Nucleus accumbens (tissue), 56 donors: Measurements from ENCODE around the gene S1PR4.
A peak's percentile ranks its signal among the peaks of the same experiment; 100 is the strongest.
"Not testable (repeated sequence)": the region's sequence is repeated elsewhere in the genome, so short reads cannot be mapped to it uniquely, and the experiment has no call there.

Experiments
- DNase-seq, 56 donors: peaks; one replicate each; lab custom pipeline; 2025; lab: John Stamatoyannopoulos, UW

S1PR4 gene

GRCh38 chr19:3151563-3152418, 26.8 kb upstream of the S1PR4 start:
- DNase-seq: no peak

GRCh38 chr19:3152419-3152780, 26.2 kb upstream of the S1PR4 start:
- DNase-seq: no peak

DNA sequence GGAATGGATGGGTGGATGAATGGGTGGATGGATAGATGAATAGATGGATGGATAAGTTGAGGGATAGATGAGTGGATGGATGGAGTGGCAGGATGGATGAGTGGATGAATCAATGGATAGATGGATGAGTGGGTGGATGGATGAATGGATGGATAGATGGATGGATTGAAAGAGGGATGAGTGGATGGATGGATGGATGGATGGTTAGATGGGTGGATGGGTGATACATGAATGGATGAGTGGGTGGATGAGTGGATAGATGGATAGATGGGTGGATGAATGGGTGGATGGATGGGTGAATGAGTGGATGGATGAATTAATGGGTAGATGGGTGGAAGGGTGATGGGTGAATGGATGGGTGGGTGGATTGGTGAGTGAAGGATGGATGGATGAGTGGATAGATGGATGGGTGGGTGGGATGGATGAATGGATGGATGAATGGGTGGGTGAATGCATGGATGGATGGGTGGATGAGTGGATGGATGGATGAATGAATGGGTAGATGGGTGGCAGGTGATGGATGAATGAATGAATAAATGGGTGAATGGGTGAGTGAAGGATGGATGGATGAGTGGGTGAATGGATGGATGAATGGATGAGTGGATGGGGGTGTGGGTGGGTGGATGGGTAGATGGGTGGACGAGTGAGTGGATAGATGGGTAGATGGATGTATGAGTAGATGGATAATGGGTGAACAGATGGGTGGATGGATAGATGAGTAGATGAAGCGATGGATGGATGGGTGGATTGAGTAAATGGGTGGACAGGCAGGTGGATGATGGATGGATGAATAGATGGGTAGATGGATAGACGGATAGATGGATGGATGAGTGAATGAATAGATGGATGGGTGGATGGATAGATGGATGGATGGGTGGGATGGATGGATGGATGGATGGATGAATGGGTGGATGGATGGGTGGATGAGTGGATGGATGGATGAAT, 25.0 kb upstream of the S1PR4 start:
- no peak for DNase-seq

DNA sequence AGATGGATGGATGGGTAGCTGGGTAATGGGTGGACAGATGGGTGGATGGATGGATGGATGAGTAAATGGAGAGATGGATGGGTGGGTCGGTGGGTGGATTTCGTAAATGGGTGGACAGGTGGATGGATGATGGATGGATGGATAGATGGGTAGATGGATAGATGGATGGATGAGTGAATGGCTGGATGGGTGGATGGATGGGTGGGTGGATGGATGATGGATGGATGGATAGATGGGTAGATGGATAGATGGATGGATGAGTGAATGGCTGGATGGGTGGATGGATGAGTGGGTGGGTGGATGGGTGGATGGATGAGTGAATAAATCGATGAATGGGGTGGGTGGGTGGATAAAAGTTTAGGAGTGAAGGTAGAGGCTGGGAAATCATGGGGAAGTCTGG, 24.1 kb upstream of the S1PR4 start:
- DNase-seq: not testable (repeated sequence)

DNA sequence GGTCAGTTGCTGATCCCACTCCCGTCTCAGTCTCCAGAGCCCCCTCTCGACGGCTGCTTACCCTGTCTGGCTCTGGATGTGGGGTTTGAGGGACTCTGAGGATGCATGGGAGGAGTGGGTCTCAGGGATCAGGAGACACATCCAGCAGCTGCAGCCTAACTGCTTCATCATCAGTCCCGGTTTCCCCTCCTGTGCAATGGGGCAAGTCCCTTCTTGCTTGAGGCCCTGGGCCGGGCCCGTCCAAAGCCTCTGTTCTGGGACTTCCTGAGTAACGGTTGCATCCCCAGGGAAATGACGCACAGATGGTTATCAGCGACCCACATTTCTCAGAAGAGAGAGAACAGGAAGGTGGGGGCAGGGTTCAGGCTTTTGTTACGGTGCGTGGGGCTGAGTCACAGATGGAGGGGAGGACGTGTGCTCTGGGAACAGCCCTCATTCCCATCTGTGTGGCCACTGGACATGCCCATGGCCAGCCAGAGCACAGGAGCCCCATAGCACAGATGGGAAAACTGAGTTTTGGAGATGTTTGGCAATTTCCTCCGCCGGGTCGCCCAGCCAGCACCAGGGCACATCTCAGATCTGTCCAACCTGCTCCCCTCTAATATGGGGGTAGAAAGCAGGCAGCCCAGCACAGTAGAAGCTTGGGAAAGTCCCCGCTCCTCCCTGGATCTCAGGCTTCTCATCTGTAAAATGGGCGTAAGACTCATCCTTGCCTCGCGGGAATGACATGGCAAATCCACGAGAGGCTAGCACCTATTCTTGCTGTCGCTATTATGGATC, 23.4 kb upstream of the S1PR4 start:
- DNase-seq: peak in 3 of 56 donors; percentile 9 to 12 (median 9)

- no peak for DNase-seq
Observed at GRCh38 chr19:3157096-3157845, 21.3 kb upstream of the S1PR4 start.

GRCh38 chr19:3159565-3159964, 19.0 kb upstream of the S1PR4 start:
- DNase-seq: no peak

GRCh38 chr19:3160219-3160618, 18.4 kb upstream of the S1PR4 start:
- no peak for DNase-seq

GRCh38 chr19:3161453-3161852, 17.1 kb upstream of the S1PR4 start:
- DNase-seq: no peak

DNA sequence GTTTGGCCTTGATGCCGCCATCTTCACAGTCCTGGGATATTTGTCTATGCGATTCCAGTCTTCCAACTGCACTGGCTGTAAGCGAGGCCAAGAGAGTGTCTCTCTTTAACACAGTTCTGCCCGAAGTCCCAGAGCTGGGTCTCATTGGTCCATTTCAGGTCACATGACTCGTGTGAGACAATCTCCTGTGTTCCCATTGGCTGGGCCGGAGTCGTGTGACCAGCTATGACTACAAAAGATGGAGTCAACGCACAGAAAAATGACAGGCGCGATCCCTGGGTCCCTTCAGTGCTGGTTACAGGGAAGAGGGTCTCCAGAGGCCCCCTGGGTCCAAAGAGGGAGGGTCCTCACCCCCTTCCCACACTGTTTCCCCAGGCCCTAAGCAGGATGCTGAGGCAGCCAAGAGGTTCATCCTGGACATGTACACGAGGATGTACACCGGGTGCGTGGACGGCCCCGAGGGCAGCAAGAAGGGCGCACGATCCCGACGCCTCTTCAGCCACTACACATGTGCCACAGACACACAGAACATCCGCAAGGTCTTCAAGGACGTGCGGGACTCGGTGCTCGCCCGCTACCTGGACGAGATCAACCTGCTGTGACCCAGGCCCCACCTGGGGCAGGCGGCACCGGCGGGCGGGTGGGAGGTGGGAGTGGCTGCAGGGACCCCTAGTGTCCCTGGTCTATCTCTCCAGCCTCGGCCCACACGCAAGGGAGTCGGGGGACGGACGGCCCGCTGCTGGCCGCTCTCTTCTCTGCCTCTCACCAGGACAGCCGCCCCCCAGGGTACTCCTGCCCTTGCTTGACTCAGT, 15.9 kb upstream of the S1PR4 start:
- no peak for DNase-seq

DNA sequence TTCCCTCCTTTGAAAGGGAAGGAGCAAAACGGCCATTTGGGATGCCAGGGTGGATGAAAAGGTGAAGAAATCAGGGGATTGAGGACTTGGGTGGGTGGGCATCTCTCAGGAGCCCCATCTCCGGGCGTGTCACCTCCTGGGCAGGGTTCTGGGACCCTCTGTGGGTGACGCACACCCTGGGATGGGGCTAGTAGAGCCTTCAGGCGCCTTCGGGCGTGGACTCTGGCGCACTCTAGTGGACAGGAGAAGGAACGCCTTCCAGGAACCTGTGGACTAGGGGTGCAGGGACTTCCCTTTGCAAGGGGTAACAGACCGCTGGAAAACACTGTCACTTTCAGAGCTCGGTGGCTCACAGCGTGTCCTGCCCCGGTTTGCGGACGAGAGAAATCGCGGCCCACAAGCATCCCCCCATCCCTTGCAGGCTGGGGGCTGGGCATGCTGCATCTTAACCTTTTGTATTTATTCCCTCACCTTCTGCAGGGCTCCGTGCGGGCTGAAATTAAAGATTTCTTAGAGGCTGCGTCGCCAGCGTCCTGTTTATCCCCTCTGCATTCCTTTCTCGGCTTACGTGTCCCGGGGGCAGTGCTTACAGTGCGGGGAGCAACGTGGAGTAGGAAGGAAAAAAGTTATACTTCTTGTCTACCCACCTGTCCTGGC, 15.2 kb upstream of the S1PR4 start:
- DNase-seq: peak in 39 of 56 donors; percentile 1 to 62 (median 18)

DNA sequence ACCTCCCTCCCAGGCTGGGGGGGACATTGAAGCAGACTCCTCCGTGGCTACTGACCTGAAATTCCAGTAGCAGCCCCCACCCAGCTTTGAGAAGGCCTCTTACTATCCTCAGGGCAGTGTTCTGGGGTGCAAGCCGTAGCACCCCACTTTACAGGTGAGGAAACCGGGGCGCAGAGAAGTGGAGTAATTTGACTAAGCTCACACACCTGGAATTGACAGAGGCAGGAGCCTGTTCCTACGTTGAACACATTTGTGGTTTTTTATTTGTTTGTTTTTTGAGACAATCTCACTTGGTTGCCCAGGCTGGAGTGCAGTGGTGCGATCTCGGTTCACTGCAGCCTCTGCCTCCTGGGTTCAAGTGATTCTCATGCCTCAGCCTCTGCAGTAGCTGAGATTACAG, 14.6 kb upstream of the S1PR4 start:
- no peak for DNase-seq

- no peak for DNase-seq
Observed at GRCh38 chr19:3167533-3168272, 10.9 kb upstream of the S1PR4 start.

DNA sequence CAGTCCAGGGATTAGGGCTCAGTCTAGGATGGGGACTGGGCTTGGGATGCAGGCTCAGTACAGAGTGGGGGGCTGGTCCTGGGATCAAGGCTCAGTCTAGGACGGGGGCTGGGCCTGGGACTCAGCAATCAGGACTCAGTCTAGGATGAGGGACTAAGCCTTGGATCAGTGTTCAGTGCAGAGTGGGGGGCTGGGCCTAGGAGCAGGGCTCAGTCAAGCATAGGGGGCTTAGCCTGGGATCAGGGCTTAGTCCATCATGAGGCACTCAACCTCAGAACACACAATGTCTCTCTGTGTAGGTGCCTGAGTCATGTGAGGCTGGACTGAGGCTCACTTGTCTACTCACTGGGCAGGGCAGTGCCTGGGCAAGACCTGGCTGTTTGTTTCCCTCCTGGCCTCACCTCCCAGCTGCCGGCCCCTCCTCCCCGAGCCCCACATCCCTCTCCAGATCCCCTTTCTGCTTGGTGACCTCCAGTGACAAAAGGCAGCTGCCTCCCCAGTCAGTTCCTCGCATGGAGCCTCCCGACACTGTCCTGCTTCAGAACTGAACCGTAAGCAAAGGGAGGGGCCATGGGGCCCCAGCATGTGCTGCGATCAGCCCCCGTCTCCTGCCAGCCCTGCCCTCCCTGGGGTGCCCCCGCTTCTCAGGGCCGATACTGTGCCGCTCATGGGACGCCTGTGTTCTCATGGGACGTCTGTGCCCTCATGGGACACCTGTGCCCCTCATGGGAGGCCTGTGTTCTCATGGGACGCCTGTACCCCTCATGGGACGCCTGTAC, 6.5 kb upstream of the S1PR4 start:
- no peak for DNase-seq

DNA sequence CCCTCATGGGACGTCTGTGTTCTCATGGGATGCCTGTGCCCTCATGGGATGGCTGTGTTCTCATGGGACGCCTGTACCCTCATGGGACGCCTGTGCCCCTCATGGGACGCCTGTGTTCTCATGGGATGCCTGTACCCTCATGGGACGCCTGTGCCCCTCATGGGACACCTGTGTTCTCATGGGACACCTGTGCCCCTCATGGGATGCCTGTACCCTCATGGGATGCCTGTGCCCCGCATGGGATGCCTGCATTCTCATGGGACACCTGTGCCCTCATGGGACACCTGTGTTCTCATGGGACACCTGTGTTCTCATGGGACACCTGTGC, 5.9 kb upstream of the S1PR4 start:
- DNase-seq: not testable (repeated sequence)

DNA sequence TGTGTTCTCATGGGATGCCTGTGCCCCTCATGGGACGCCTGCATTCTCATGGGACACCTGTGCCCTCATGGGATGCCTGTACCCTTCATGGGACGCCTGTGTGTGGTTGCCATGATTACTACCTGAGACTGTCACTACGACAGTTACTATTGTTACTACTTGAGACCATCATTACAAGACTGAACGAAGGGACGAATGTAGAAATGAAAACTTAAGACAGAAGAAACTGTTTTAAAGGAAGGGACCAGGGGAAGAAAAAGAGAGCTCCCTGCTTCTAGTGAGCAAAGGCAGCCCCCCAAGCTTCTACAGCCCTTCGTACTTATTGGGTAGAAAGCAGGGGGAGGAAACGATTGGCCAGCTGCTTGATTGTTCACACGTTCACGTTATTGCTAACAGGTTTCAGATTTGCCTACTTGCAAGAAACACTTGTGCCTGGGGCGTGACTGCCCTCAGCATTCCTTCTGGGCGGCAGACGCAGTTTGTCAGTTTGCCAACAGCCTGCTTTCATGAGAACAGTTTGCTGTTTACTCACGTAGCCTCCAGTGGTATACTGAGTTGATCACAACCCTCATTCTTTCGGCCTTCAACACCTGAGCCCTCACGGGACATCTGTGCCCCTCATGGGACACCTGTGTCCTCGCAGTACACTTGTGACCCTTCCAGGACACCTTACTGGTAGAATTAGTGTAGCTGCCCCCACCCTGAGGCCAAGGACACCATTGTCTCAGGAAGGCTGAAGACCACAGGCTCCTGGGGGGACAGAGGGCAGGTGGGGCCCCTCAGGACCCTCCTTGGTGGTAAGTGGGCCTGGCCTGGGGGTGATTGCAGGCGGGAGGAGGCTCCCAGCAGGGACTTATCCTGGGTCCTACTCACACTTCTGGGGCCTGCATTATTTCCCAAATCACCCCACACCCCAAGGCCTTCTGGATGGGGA, 2.5 kb upstream of the S1PR4 start:
- no peak for DNase-seq
